D721Med (cell line): ENCODE measurements around the gene TMEM144.

Experiments
- DNase-seq: peaks from one replicate; pipeline ENCODE4 v3.0.0; 2011; ENCODE audit warnings: low spot score; ENCODE audit not compliant: insufficient read length
- FAIRE-seq: peaks from 2 replicates; lab custom pipeline; 2011; peaks lifted over from hg19 to GRCh38; lab: Jason Lieb, UNC
- TF ChIP-seq, protein P1 (sequence below): IDR thresholded peaks from 2 replicates; pipeline ENCODE4 v1.5.1; 2012; ENCODE audit warnings: mild to moderate bottlenecking, control low read depth; ENCODE audit not compliant: insufficient read depth; ENCODE audit errors: missing control alignments

TMEM144 gene

GRCh38 chr4:158202481-158202880 is 7.8 kb upstream of the TMEM144 start:
- FAIRE-seq (no peak), DNase-seq (no peak)
- TF ChIP-seq, protein P1, sequence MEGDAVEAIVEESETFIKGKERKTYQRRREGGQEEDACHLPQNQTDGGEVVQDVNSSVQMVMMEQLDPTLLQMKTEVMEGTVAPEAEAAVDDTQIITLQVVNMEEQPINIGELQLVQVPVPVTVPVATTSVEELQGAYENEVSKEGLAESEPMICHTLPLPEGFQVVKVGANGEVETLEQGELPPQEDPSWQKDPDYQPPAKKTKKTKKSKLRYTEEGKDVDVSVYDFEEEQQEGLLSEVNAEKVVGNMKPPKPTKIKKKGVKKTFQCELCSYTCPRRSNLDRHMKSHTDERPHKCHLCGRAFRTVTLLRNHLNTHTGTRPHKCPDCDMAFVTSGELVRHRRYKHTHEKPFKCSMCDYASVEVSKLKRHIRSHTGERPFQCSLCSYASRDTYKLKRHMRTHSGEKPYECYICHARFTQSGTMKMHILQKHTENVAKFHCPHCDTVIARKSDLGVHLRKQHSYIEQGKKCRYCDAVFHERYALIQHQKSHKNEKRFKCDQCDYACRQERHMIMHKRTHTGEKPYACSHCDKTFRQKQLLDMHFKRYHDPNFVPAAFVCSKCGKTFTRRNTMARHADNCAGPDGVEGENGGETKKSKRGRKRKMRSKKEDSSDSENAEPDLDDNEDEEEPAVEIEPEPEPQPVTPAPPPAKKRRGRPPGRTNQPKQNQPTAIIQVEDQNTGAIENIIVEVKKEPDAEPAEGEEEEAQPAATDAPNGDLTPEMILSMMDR = no peak

DNA sequence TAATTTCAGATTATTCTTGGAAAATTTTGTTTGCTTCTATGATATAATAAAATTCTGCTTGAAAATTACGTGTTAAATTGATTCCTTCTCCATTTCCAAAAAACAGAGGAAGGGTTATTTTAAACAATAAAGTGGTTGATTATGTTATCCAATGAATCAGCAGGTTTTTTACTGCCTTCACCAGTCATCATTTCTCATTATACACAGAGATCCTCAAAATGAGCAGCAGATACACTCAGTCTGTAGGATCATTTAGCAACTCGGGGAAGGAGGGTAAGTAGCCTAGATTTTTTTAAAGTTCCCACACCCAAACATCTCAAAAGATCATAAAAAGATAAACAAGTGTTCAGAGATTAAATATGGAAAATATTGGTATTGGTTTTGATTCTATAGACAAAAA is 6.8 kb upstream of the TMEM144 start:
- DNase-seq (no peak), FAIRE-seq (no peak)
- TF ChIP-seq, protein P1 = no peak

DNA sequence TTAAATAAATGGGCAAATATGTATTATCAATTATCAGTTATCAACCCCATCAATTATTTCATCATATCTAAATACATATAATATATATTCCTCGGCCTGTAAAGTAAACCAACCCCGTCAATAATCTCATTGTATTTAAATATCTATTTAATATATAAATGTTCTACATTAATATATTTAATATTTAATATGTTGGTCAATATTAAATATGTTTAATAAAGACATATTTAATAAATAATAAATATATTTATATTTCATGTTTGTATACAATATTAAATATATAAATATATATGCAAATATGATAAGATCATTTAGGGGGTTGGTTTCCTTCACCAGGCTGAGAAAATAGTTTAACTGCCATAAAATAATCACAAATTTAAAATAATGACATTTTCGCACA is 6.4 kb upstream of the TMEM144 start:
- FAIRE-seq (no peak), DNase-seq (no peak)
- TF ChIP-seq, protein P1 = no peak

GRCh38 chr4:158208963-158209640 is 1.2 kb upstream of the TMEM144 start:
- FAIRE-seq = no peak
- TF ChIP-seq, protein P1 = no peak
- no peak for DNase-seq

DNA sequence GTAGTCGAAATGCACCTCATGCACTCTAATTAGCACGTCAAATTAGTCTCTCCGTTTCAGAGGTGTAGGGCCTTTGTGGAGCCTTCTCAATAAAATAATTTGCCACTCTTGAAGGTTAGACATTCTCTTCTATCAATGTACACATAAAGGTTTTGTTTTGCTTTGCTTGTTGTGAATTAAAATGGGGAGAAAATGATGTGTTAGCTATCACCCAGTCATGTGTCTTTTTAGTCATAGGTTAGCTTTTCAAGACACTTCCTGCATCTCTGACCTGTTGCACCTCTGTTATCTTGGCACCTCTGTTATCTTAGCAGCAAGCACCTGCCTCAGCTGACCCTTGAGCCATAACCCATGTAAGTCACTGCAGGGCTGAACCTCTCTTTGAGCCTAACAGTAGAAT is 936 bp downstream of the TMEM144 start:
- no peak for FAIRE-seq
- TF ChIP-seq, protein P1 = no peak
- no peak for DNase-seq

GRCh38 chr4:158213466-158213865 is 3.2 kb downstream of the TMEM144 start:
- TF ChIP-seq, protein P1 = no peak
- no peak for DNase-seq
- no peak for FAIRE-seq

DNA sequence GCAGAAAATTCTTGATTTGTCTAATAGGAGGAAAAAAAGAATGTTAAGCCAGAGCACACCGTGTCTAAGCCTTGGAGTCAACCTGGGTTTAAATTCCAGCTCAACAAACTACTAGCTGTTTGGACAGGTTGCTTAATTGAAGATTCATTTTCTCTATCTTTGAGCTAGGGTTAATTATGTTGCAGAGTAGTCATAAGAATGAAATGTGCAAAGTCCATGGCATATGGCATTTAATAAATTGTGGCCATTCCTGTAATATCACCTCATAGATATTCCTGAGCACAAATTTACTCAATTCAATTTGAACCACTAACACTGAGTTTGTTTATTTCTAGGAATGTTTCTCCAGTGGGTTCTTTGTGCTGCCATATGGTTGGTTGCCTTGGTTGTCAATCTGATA is 4.6 kb downstream of the TMEM144 start:
- DNase-seq = no peak
- TF ChIP-seq, protein P1 = no peak
- FAIRE-seq = no peak
